ENCODE measurements around the gene OVCA2.

DNA sequence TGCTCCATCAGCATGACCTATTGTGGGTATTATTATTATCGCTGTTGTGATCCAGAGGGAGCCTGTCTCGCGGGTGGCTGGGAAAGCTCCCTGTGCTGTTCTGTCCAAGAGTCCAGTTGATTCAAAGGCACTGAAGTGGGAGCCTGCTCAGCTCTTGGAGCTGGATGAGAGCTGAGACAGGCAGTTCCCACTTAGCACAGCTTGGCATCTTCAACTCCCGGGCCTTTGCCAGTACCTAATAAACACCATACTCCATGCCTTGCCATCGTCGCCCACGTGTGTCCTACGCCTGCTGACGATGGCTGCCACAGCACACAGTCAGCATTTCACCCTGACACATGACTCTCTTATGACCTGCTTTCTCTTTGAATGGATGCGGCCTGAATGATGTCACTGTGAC is 49.3 kb upstream of the OVCA2 start:
- TF ChIP-seq TCF7L2 (IDR thresholded peaks at IDR 0.05; ENCODE audit: borderline replicate concordance, extremely low read depth, insufficient read depth, insufficient read length): no peak
- no peak for TF ChIP-seq POLR2AphosphoS5 (IDR thresholded peaks at IDR 0.05; ENCODE audit: low read depth, low read length)
- TF ChIP-seq, protein P1, sequence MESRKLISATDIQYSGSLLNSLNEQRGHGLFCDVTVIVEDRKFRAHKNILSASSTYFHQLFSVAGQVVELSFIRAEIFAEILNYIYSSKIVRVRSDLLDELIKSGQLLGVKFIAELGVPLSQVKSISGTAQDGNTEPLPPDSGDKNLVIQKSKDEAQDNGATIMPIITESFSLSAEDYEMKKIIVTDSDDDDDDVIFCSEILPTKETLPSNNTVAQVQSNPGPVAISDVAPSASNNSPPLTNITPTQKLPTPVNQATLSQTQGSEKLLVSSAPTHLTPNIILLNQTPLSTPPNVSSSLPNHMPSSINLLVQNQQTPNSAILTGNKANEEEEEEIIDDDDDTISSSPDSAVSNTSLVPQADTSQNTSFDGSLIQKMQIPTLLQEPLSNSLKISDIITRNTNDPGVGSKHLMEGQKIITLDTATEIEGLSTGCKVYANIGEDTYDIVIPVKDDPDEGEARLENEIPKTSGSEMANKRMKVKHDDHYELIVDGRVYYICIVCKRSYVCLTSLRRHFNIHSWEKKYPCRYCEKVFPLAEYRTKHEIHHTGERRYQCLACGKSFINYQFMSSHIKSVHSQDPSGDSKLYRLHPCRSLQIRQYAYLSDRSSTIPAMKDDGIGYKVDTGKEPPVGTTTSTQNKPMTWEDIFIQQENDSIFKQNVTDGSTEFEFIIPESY (IDR thresholded peaks at IDR 0.05; ENCODE audit: extremely low read depth, insufficient replicate concordance, low read length): no peak
- TF ChIP-seq POLR2A (IDR thresholded peaks at IDR 0.05; ENCODE audit: borderline replicate concordance, extremely low read depth, insufficient read depth, insufficient read length): no peak
- TF ChIP-seq EZH2phosphoT487 (IDR thresholded peaks at IDR 0.05; ENCODE audit: borderline replicate concordance): no peak
- TF ChIP-seq, protein P2, sequence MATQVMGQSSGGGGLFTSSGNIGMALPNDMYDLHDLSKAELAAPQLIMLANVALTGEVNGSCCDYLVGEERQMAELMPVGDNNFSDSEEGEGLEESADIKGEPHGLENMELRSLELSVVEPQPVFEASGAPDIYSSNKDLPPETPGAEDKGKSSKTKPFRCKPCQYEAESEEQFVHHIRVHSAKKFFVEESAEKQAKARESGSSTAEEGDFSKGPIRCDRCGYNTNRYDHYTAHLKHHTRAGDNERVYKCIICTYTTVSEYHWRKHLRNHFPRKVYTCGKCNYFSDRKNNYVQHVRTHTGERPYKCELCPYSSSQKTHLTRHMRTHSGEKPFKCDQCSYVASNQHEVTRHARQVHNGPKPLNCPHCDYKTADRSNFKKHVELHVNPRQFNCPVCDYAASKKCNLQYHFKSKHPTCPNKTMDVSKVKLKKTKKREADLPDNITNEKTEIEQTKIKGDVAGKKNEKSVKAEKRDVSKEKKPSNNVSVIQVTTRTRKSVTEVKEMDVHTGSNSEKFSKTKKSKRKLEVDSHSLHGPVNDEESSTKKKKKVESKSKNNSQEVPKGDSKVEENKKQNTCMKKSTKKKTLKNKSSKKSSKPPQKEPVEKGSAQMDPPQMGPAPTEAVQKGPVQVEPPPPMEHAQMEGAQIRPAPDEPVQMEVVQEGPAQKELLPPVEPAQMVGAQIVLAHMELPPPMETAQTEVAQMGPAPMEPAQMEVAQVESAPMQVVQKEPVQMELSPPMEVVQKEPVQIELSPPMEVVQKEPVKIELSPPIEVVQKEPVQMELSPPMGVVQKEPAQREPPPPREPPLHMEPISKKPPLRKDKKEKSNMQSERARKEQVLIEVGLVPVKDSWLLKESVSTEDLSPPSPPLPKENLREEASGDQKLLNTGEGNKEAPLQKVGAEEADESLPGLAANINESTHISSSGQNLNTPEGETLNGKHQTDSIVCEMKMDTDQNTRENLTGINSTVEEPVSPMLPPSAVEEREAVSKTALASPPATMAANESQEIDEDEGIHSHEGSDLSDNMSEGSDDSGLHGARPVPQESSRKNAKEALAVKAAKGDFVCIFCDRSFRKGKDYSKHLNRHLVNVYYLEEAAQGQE (IDR thresholded peaks at IDR 0.05; ENCODE audit: low read depth): no peak
- TF ChIP-seq, protein P3, sequence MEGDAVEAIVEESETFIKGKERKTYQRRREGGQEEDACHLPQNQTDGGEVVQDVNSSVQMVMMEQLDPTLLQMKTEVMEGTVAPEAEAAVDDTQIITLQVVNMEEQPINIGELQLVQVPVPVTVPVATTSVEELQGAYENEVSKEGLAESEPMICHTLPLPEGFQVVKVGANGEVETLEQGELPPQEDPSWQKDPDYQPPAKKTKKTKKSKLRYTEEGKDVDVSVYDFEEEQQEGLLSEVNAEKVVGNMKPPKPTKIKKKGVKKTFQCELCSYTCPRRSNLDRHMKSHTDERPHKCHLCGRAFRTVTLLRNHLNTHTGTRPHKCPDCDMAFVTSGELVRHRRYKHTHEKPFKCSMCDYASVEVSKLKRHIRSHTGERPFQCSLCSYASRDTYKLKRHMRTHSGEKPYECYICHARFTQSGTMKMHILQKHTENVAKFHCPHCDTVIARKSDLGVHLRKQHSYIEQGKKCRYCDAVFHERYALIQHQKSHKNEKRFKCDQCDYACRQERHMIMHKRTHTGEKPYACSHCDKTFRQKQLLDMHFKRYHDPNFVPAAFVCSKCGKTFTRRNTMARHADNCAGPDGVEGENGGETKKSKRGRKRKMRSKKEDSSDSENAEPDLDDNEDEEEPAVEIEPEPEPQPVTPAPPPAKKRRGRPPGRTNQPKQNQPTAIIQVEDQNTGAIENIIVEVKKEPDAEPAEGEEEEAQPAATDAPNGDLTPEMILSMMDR (IDR thresholded peaks at IDR 0.05 in 2 of 3, conservative IDR thresholded peaks at IDR 0.05 in 1 of 3; ENCODE audit: borderline replicate concordance in 1 of 3, insufficient read depth in 1 of 3, low read depth in 2 of 3, low read length in 2 of 3): no peak
- no peak for TF ChIP-seq SRF (IDR thresholded peaks at IDR 0.05; ENCODE audit: low read depth)
- TF ChIP-seq, protein P4, sequence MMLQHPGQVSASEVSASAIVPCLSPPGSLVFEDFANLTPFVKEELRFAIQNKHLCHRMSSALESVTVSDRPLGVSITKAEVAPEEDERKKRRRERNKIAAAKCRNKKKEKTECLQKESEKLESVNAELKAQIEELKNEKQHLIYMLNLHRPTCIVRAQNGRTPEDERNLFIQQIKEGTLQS (IDR thresholded peaks at IDR 0.05): no peak
- TF ChIP-seq, protein P5, sequence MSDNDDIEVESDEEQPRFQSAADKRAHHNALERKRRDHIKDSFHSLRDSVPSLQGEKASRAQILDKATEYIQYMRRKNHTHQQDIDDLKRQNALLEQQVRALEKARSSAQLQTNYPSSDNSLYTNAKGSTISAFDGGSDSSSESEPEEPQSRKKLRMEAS (IDR thresholded peaks at IDR 0.05): no peak
- no peak for TF ChIP-seq CEBPB (IDR thresholded peaks at IDR 0.05; ENCODE audit: low read depth)
- no peak for TF ChIP-seq FOSL1 (IDR thresholded peaks at IDR 0.05; ENCODE audit: low read depth)
- no peak for TF ChIP-seq EZH2 (IDR thresholded peaks at IDR 0.05)
- TF ChIP-seq CBX3 (IDR thresholded peaks at IDR 0.05; ENCODE audit: low read depth): no peak

All from HCT116 (cell line).